ENCODE data around the gene ENO2. TPM values are rescaled to one million over a fixed set of nuclear protein-coding genes. Genes with fewer than 3 reads are reported as not detected.
A peak's percentile ranks its signal among the peaks of the same experiment; 100 is the strongest.
"Not testable (repeated sequence)": the region's sequence is repeated elsewhere in the genome, so short reads cannot be mapped to it uniquely, and the experiment has no call there.

Gene ENO2
- total RNA-seq, 1 donor from 2014 or later: 41.8 TPM

- H3K4me1 ChIP-seq: peaks cover 39% of the 10 kb centered on the region
- H3K4me3 ChIP-seq: peak overlapping the region; percentile 100
- H3K27ac ChIP-seq: peak overlapping the region; percentile 96
- TF ChIP-seq CTCF (IDR thresholded peaks at IDR 0.05): no peak
- no peak for DNase-seq
- intact Hi-C loops (cut with DNase I): no loop called here
- H3K27me3 ChIP-seq: no peaks in the 10 kb centered on the region
- no peaks in the 10 kb centered on the region for H3K9me3 ChIP-seq
- H3K36me3 ChIP-seq: peaks cover 43% of the 10 kb centered on the region
- no peak for ATAC-seq
Observed at GRCh38 chr12:6868211-6869048, 46.0 kb upstream of the ENO2 start.

- peak; percentile 83 for DNase-seq
- intact Hi-C loops (cut with DNase I): loop anchor here (10.0 kb wide), 1 partner anchor 65 kb away; no protein-coding TSS in a partner anchor
- H3K4me1 ChIP-seq: peaks cover 39% of the 10 kb centered on the region
- peaks cover 34% of the 10 kb centered on the region for H3K36me3 ChIP-seq
- H3K27me3 ChIP-seq: no peaks in the 10 kb centered on the region
- H3K9me3 ChIP-seq: no peaks in the 10 kb centered on the region
- H3K4me3 ChIP-seq: peak overlapping the region; percentile 100
- peak; percentile 90 for TF ChIP-seq CTCF (IDR thresholded peaks at IDR 0.05)
- peak; percentile 21 for ATAC-seq
- no peak overlapping the region for H3K27ac ChIP-seq
Observed at GRCh38 chr12:6869049-6870021, 45.0 kb upstream of the ENO2 start.

- H3K27ac ChIP-seq, DNase-seq, H3K27me3 ChIP-seq, ATAC-seq, H3K4me3 ChIP-seq, H3K9me3 ChIP-seq: not testable (repeated sequence)
- intact Hi-C loops (cut with DNase I): loop anchor here (10.0 kb wide), 1 partner anchor 64 kb away; no protein-coding TSS in a partner anchor
- Histone ChIP-seq H3K4me1 (peaks cover 39% of the 10 kb centered on the region), H3K36me3 (peaks cover 27% of the 10 kb centered on the region)
Observed at GRCh38 chr12:6870304-6870703, 44.1 kb upstream of the ENO2 start.

GRCh38 chr12:6871052-6871957 lies 43.1 kb upstream of the ENO2 start:
- Histone ChIP-seq H3K27ac (no peak overlapping the region), H3K9me3 (no peaks in the 10 kb centered on the region), H3K4me1 (peaks cover 39% of the 10 kb centered on the region), H3K36me3 (peaks cover 33% of the 10 kb centered on the region), H3K4me3 (peak overlapping the region; percentile 96), H3K27me3 (no peaks in the 10 kb centered on the region)
- ATAC-seq (peak; percentile 20), DNase-seq (peak; percentile 84)
- no peak for TF ChIP-seq CTCF (IDR thresholded peaks at IDR 0.05)
- intact Hi-C loops (cut with DNase I): loop anchor here (10.0 kb wide), 1 partner anchor 63 kb away; no protein-coding TSS in a partner anchor

- intact Hi-C loops (cut with DNase I): loop anchor here (10.0 kb wide), 1 partner anchor 62 kb away; no protein-coding TSS in a partner anchor
- H3K9me3 ChIP-seq: no peaks in the 10 kb centered on the region
- H3K4me1 ChIP-seq: peaks cover 36% of the 10 kb centered on the region
- peak overlapping the region; percentile 89 for H3K27ac ChIP-seq
- peak; percentile 97 for TF ChIP-seq CTCF (IDR thresholded peaks at IDR 0.05)
- DNase-seq (peak; percentile 94), ATAC-seq (peak; percentile 75)
- H3K36me3 ChIP-seq: peaks cover 33% of the 10 kb centered on the region
- peak overlapping the region; percentile 96 for H3K4me3 ChIP-seq
- H3K27me3 ChIP-seq: no peaks in the 10 kb centered on the region
Observed at GRCh38 chr12:6872073-6873048, 42.0 kb upstream of the ENO2 start.
